Measurements from ENCODE around the gene GPBAR1. TPM values are rescaled to one million over a fixed set of nuclear protein-coding genes. Genes with fewer than 3 reads are reported as not detected.

GPBAR1 gene
- total RNA-seq, 1 experiment from 2014 or later: 0.20 TPM

GRCh38 chr2:218261423-218262236, 815 bp downstream of the GPBAR1 start (continued):
- TF ChIP-seq, protein P1, sequence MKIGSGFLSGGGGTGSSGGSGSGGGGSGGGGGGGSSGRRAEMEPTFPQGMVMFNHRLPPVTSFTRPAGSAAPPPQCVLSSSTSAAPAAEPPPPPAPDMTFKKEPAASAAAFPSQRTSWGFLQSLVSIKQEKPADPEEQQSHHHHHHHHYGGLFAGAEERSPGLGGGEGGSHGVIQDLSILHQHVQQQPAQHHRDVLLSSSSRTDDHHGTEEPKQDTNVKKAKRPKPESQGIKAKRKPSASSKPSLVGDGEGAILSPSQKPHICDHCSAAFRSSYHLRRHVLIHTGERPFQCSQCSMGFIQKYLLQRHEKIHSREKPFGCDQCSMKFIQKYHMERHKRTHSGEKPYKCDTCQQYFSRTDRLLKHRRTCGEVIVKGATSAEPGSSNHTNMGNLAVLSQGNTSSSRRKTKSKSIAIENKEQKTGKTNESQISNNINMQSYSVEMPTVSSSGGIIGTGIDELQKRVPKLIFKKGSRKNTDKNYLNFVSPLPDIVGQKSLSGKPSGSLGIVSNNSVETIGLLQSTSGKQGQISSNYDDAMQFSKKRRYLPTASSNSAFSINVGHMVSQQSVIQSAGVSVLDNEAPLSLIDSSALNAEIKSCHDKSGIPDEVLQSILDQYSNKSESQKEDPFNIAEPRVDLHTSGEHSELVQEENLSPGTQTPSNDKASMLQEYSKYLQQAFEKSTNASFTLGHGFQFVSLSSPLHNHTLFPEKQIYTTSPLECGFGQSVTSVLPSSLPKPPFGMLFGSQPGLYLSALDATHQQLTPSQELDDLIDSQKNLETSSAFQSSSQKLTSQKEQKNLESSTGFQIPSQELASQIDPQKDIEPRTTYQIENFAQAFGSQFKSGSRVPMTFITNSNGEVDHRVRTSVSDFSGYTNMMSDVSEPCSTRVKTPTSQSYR (CRISPR knock-in tag; IDR thresholded peaks at IDR 0.05): no peak
- no peak for TF ChIP-seq ESRRA (CRISPR knock-in tag; IDR thresholded peaks at IDR 0.05; ENCODE audit: borderline replicate concordance)

DNA sequence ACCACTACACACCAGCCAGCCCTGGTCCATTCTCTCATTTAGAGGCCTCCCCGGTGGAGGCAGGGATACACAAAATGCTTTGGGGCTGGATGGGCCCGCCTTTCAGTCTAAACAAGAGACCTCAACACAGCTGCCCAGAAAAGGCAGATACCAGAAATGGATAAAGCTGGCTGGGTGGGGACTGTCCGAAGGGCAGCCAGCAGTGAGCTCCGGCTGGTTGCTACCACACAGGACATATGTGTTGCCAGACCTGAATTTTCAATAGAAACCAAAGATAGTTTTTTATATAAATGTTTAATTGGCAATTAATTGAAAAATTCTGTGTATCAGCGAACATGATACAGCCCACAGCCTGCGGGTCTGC, 1.4 kb downstream of the GPBAR1 start:
- no peak for ATAC-seq
- Mint-ChIP-seq H3K27me3 (ENCODE audit: low read depth) (peaks cover 3% of the 10 kb centered on the region; the same call in 1 of the 2 replicates), H3K36me3 (peaks cover 13% of the 10 kb centered on the region), H3K4me1 (peaks cover 28% of the 10 kb centered on the region), H3K4me3 (no peak overlapping the region), H3K9me3 (no peaks in the 10 kb centered on the region), H3K27ac (no peak overlapping the region)
- CTCF ChIA-PET: interaction anchor here (0.9 to 5.8 kb wide), 3 partner anchors 9 to 168 kb away, joined by 3 to 43 read pairs (median 3); partner anchors contain the start of genes AAMP and PNKD
- POLR2A ChIA-PET: no interaction called here
- TF ChIP-seq TEAD4 (CRISPR knock-in tag; IDR thresholded peaks at IDR 0.05) (no peak), USF1 (CRISPR knock-in tag; IDR thresholded peaks at IDR 0.05) (no peak)
- no peak for DNase-seq (ENCODE audit: low spot score)

- Mint-ChIP-seq H3K27me3 (ENCODE audit: low read depth) (peaks cover 3% of the 10 kb centered on the region; the same call in 1 of the 2 replicates), H3K27ac (no peak overlapping the region), H3K4me3 (no peak overlapping the region), H3K36me3 (peaks cover 19% of the 10 kb centered on the region), H3K4me1 (peaks cover 25% of the 10 kb centered on the region), H3K9me3 (no peaks in the 10 kb centered on the region)
- ChIA-PET CTCF (interaction anchor here (0.7 to 5.8 kb wide), 7 partner anchors 8 to 169 kb away, joined by 3 to 43 read pairs (median 3); partner anchors contain the start of genes AAMP and PNKD), POLR2A (interaction anchor here (0.5 kb wide), 1 partner anchor 397 kb away, joined by 7 read pairs; the partner anchor contains the start of genes BCS1L and ZNF142)
- TF ChIP-seq ELF4 (CRISPR knock-in tag; IDR thresholded peaks at IDR 0.05; ENCODE audit: low read depth): no peak
- TF ChIP-seq ESRRA (CRISPR knock-in tag; IDR thresholded peaks at IDR 0.05; ENCODE audit: borderline replicate concordance): no peak
- TF ChIP-seq IRF1 (CRISPR knock-in tag; IDR thresholded peaks at IDR 0.05): no peak
- no peak for TF ChIP-seq FOXK1 (CRISPR knock-in tag; IDR thresholded peaks at IDR 0.05)
- TF ChIP-seq NR1H2 (CRISPR knock-in tag; IDR thresholded peaks at IDR 0.05): no peak
- no peak for TF ChIP-seq HMGA2 (CRISPR knock-in tag; IDR thresholded peaks at IDR 0.05)
- TF ChIP-seq ZNF317 (CRISPR knock-in tag; IDR thresholded peaks at IDR 0.05; ENCODE audit: borderline replicate concordance, low read depth): no peak
- DNase-seq (ENCODE audit: low spot score): no peak
- no peak for ATAC-seq
Observed at GRCh38 chr2:218262631-218263586, 2.1 kb downstream of the GPBAR1 start.

DNA sequence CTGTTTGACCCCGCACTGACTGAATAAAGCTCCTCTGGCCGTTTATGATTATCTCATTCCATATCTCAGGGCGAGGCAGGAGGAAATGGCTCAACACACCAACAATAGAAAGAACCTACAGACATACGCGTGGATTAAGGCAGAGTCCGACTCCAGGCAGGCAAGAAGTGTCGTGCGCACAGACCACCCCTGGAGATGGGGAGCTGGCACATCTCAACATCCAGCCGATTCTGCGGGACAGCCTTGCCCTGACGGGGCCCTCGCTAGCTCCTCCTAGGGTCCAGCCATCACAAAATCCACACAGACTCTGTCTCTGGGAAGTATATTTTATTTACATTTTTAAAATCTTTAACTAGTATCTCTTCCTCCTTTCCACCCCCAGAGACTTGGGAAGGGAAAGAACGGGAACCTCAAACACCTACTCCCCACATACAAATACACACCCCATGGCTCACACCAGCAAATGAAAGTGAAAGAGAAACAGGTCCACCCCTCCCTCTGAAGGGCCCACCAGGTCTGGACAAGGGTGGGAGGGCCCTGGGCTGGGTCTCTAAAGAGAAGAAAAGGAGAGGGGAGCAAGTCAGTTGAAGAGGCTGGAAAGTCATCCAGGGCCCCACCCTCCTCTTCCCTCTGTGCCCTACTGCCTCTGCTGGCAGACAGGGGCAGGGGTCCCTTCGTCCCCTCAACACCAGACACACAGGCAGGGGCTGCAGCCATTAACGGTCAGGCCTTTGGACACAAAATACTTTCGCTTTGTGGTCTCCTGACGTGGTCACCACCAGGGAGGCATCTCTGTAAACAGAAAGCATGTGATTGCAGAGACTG, 3.2 kb downstream of the GPBAR1 start:
- Mint-ChIP-seq H3K4me1 (peaks cover 22% of the 10 kb centered on the region), H3K36me3 (peaks cover 19% of the 10 kb centered on the region), H3K27ac (peak overlapping the region; percentile 60; the same call in 1 of the 2 replicates), H3K9me3 (no peaks in the 10 kb centered on the region), H3K4me3 (no peak overlapping the region), H3K27me3 (ENCODE audit: low read depth) (no peaks in the 10 kb centered on the region)
- ATAC-seq (peak; percentile 15), DNase-seq (ENCODE audit: low spot score) (no peak)
- CTCF ChIA-PET: interaction anchor here (0.5 to 1.4 kb wide), 5 partner anchors 9 to 96 kb away, joined by 3 to 4 read pairs (median 3); no protein-coding TSS in a partner anchor
- POLR2A ChIA-PET: interaction anchor here (0.5 kb wide), 1 partner anchor 396 kb away, joined by 7 read pairs; the partner anchor contains the start of genes BCS1L and ZNF142
- TF ChIP-seq ZNF138 (CRISPR knock-in tag; conservative IDR thresholded peaks at IDR 0.05) (no peak), FOXP1 (CRISPR knock-in tag; IDR thresholded peaks at IDR 0.05; ENCODE audit: borderline replicate concordance) (no peak)
